Small intestine (tissue), 7 donors: ENCODE results near the gene AFF3. TPM values are rescaled to one million over a fixed set of nuclear protein-coding genes. Genes with fewer than 3 reads are reported as not detected.
A peak's percentile ranks its signal among the peaks of the same experiment; 100 is the strongest.
"Not testable (repeated sequence)": the region's sequence is repeated elsewhere in the genome, so short reads cannot be mapped to it uniquely, and the experiment has no call there.

Experiments
- DNase-seq, 2 donors: peaks; one replicate each; pipeline versions ENCODE4 v3.0.0 to v3.0.0-alpha.2; 2013
- FAIRE-seq: peaks from 2 replicates; lab custom pipeline; 2012; peaks lifted over from hg19 to GRCh38; lab: Jason Lieb, UNC
- H3K27ac ChIP-seq, 3 donors: one replicate each; pipeline ENCODE4 v1.5.1; 2013; ENCODE audit warnings: low read length in 2 of 3, mild to moderate bottlenecking in 2 of 3, control low read depth in 1 of 3, inconsistent platforms in 1 of 3, low read depth in 1 of 3, moderate library complexity in 1 of 3
- H3K27me3 ChIP-seq, 3 donors: one replicate each; pipeline ENCODE4 v1.6.1; 2013; ENCODE audit warnings: low read length in 3 of 3, inconsistent platforms in 1 of 3; ENCODE audit not compliant: control insufficient read depth in 3 of 3, insufficient read depth in 3 of 3
- H3K36me3 ChIP-seq, 3 donors: one replicate each; pipeline ENCODE4 v1.6.1; 2013; ENCODE audit warnings: low read length in 3 of 3, inconsistent platforms in 1 of 3, low read depth in 1 of 3, mild to moderate bottlenecking in 1 of 3, moderate library complexity in 1 of 3; ENCODE audit not compliant: control insufficient read depth in 3 of 3, insufficient read depth in 2 of 3
- H3K4me1 ChIP-seq, 3 donors: one replicate each; pipeline ENCODE4 v1.6.1; 2013; ENCODE audit warnings: low read length in 2 of 3, inconsistent platforms in 1 of 3, low read depth in 1 of 3, mild to moderate bottlenecking in 1 of 3, moderate library complexity in 1 of 3; ENCODE audit not compliant: control insufficient read depth in 3 of 3, insufficient read depth in 2 of 3
- H3K4me3 ChIP-seq, 3 donors: one replicate each; pipeline ENCODE4 v1.5.1; 2013; ENCODE audit warnings: low read length in 3 of 3, control low read depth in 1 of 3, inconsistent platforms in 1 of 3, low read depth in 1 of 3, mild to moderate bottlenecking in 1 of 3, moderate library complexity in 1 of 3
- H3K9me3 ChIP-seq, 2 donors: one replicate each; pipeline ENCODE4 v1.6.1; 2013; ENCODE audit warnings: low read depth in 1 of 2, low read length in 1 of 2; ENCODE audit not compliant: control insufficient read depth in 2 of 2, insufficient read depth in 1 of 2
- WGBS, 3 donors: extraction: QIAGEN DNeasy Blood & Tissue Kit; methylation state at CpG; one replicate each; pipeline ENCODE4 v1.1.7; 2013; 5-methylcytosine and 5-hydroxymethylcytosine counted together
- polyA plus RNA-seq, 4 donors: library from polyadenylated mRNA; stranded (reverse) in 3 of 4; unstranded in 1 of 4; fragments of 200-250 nt in 3 of 4; fragments of 120-200 nt in 1 of 4; gene quantifications; one replicate each; pipeline versions ENCODE4 v1.2.1 to v1.2.3, GENCODE V29; 2013
- donor health status: healthy with polysubstance abuse.
- donor health status: control.
- donor health status: control.
- donor health status: Bipolar disorder and iron deficiency.
- donor health status: healthy.

The AFF3 gene
- polyA plus RNA-seq, 4 donors, result 0.27 to 3.2 (median 0.92) TPM; not detected in 1

DNA sequence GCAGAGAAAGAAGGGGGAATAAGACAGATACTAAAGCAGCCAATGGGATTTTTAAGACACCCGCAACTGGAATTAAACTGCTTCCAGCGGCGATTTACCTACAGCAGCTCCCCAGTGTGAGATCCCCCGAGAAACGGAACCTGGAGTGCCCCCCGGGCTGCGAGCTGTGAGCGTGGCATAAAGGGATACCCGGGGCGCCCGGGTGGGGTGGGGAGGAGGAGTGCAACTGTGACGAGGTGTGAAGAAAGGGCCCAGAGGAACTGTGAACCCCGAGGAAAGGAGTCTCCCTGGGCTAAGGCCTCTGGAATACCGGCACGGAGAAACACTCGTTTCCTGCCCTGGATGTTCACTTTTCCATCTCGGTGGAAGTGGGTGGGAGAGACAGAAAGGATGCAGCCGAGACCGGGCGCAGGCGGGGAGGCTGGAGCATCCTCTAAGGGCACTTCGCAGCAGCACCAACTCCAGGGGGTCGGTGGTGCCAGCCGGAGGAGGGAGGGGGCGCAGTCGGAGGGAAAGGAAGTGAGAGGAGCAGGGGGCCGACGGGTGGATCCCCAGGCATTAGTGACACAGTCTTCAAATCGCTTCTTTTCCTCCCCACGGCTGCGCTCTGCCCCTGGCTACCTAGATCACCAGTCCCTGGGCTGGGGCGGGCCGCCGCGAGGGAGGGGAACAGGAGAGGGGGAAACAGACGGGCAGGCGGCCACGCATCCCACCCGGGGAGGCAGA lies 38.7 kb downstream of the AFF3 start:
- not testable (repeated sequence) for H3K4me3 ChIP-seq, FAIRE-seq, H3K36me3 ChIP-seq, H3K9me3 ChIP-seq, DNase-seq, H3K27ac ChIP-seq, H3K4me1 ChIP-seq
- WGBS, 3 donors, result 20 to 35% (median 21%) methylated on average over 9 to 28 of the region's 39 CpGs
- H3K27me3 ChIP-seq, result peaks cover 0 to 33% (median 14%) of the 10 kb centered on the region in 3 donors

DNA sequence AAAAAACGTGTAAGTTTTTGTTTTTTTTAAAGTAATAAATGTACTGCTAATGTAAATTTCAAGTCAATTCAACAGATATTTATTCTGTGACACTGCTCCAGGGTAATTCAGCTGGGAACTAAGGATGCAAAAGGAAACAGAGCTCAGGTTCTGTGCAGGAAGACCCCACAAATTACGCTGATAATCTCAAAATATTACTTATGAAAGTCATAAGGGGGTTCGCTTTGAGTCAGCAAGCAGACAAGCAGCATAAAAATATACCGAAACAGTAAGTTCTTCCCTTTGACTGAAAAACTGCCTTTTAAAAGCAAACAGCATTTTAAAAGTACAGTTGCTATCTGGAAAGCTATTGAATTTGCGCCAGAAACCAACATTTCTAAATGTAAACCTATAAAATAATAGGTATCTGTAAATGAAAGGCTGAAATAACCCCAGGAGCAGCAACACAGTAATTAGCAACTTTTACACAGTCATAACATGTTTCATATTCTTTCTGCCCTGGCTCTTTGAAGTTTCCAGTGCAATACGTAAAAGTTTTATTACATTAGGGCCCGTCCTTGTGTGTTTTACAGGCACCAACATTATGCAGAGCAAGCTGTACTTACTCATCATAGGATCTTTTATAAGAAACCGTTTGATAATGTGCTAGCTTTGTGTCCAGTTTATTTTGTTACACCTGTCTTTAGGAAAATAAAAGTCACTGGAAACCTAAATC lies 39.8 kb downstream of the AFF3 start:
- not testable (repeated sequence) for DNase-seq, H3K27ac ChIP-seq, H3K4me3 ChIP-seq, H3K9me3 ChIP-seq, H3K4me1 ChIP-seq, H3K36me3 ChIP-seq
- peaks cover 0 to 26% (median 14%) of the 10 kb centered on the region in 3 donors for H3K27me3 ChIP-seq
- 26 to 39% (median 37%) methylated on average over 2 to 3 of the region's 8 CpGs for WGBS, 3 donors
- FAIRE-seq, result peak; percentile 68

DNA sequence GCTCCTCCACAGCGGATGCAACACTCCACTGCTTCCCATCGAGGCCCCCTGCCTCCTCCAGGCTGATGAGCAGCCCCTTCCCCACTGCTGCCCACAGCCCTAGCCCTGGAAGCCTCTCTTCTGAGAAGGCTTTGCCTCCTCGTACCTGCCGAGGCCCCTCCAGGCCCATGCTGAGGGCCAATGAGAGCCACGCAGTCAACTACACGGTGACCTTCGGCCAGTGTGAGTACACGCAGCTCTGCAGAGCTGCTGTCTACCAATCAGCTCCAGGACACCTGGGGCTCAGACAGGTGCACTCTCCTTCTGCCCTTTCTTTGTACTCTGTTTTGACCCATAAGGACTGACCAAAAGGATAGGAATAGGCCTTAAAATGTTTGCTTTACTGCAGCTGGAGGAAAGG lies 43.5 kb downstream of the AFF3 start:
- not testable (repeated sequence) for H3K36me3 ChIP-seq, H3K4me3 ChIP-seq, H3K4me1 ChIP-seq, FAIRE-seq, H3K27ac ChIP-seq, H3K27me3 ChIP-seq, DNase-seq, H3K9me3 ChIP-seq
- WGBS, 3 donors, result 50 to 79% (median 73%) methylated on average over 2 to 6 of the region's 8 CpGs

DNA sequence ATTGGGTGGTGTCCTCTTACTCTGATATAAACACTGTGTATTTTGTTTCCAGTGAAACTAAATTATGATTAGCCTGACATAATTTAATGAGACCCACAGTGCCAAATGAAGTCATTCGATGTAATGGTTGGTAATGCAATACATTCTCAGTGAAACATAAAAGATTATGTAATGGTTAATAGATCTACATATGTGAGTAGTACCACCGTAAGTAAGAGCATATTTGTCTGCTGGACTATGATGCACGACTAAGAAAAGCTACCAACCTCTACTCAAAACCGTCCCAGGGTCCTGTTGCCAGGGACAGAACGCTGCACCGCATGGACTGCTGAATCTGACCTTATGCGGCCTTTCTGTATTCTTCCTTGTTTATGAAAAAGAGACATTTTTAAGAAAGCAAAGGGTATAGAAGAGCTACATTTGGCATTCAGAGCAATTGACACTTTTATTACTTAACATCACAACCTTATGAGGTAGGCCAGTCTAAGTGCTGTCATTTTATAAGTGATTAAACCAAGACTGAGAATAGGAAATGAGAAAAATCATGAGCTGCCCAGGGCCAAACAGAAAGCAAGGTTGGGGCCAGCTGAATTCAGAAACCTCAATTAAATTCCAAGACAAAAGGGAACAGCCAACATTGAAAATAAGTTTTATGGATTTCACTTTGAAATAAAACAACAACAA lies 44.6 kb downstream of the AFF3 start:
- not testable (repeated sequence) for H3K27ac ChIP-seq, H3K9me3 ChIP-seq, DNase-seq, FAIRE-seq, H3K4me1 ChIP-seq, H3K4me3 ChIP-seq, H3K27me3 ChIP-seq, H3K36me3 ChIP-seq
- no CpG with 5 or more reads among the region's 7 CpGs for WGBS, 3 donors

DNA sequence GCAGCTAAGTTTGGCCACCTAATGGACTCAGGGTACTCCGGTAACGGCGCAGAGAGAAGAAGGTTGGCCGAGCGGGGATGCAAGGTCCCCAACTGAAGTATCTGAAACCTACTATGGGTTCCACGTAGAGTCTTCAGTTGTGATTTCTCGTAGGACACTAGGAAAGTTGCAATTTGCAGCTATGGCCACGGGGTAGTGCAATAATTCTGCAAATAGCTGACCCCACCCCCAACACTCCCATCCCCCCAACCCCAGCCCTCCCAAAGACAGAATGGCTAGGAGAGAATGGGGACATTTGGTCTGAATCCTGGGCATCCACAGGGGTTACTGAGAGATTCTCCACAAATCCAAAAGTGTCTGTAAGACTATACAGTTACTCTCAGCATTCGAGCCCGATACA lies 46.5 kb downstream of the AFF3 start:
- not testable (repeated sequence) for FAIRE-seq, H3K4me1 ChIP-seq, H3K4me3 ChIP-seq, H3K27ac ChIP-seq, H3K27me3 ChIP-seq, H3K36me3 ChIP-seq, H3K9me3 ChIP-seq, DNase-seq
- 88 to 94% (median 88%) methylated on average over 7 to 9 of the region's 10 CpGs for WGBS, 3 donors

DNA sequence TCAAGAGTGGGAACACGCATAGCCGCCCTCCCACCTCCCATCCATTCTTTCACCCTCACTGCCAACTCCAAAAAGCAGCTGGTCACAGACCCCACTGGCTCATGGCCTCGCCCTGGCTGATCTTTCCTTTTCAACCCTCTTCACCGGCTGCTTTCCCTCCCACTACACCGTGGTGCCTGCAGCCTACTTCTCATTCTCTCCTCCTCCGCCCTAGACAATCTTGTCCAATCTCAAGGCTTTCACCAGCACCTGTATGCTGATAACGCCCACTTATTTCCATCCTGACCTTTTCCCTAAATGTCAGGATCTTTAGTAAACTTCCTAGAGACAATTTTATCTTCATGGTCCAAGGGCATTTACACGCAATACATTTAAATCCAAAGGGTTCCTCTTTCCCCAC lies 50.6 kb downstream of the AFF3 start:
- not testable (repeated sequence) for FAIRE-seq

DNA sequence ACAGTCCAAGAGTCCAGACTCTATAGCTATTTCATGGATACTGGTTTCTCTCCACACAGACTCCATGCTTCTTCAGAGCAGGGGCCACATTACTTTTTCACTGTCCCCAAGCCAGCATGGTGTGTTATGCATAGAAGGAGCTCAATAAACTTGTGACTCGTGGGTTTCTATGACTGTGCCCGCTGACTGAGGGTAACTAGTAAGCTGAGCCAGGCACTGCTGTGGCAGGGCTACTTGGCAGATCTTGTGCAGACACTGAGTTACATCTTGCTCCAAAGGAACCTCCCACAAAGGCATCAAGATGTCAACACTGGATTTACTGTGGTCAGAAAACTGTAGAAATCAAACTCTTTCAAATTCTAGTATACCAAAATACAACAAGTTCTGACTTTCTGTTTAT lies 56.6 kb downstream of the AFF3 start:
- H3K27me3 ChIP-seq, H3K27ac ChIP-seq, FAIRE-seq, H3K36me3 ChIP-seq, H3K4me3 ChIP-seq, H3K4me1 ChIP-seq, H3K9me3 ChIP-seq, DNase-seq: not testable (repeated sequence)
- 87 to 93% (median 93%) methylated on average over 2 of the region's 2 CpGs for WGBS, 3 donors

More for the DNA sequence above, 50.6 kb downstream of the AFF3 start:
- not testable (repeated sequence) for H3K36me3 ChIP-seq, H3K4me3 ChIP-seq, H3K9me3 ChIP-seq, H3K4me1 ChIP-seq, H3K27me3 ChIP-seq, H3K27ac ChIP-seq, DNase-seq
- 80 to 86% (median 85%) methylated on average over 3 to 5 of the region's 8 CpGs for WGBS, 3 donors

DNA sequence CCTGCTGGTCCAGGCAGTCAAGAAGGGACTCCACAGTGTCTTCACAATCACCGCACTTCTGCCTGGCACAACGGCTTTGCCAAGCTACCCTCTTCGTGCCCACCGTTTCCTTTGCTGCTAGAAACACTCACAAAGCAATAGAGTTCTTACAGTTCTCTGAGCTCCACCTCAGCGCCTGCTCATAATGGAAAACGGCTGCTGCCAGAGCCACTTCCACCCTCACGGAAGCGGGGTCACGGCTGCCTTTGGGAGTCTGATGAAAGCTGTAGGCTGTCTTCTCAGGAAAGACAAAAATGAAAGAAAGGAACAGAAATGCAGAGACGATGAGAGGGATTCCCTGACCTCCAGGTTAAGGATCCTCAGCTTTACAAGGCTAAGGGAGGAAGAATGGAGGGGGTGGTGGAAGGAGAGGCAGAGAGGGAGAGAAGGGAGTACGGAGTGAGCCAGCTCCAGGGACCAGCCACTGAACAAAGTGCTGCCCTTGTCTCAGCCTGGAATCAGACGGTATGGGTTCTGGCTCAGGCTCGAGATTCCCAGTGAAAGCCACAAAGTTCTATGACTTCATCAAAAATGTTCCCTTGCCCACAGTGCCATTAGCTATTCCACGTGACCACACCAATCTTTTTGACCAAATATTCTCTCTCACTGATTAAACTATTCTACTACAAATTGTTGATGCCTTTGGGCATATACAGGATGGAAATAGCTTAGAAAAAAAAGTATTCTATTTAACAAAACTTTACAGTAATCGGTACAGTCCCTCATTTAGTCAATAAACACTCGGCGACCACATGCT lies 58.8 kb downstream of the AFF3 start:
- not testable (repeated sequence) for H3K4me3 ChIP-seq, H3K27me3 ChIP-seq, H3K9me3 ChIP-seq, H3K4me1 ChIP-seq, FAIRE-seq, DNase-seq, H3K36me3 ChIP-seq
- H3K27ac ChIP-seq, result peak overlapping the region in 1 of 3 donors; percentile 24
- WGBS, 3 donors, result 75 to 92% (median 90%) methylated on average over 14 to 16 of the region's 17 CpGs
